Measurements from ENCODE around the gene PAK6.

The PAK6 gene

GRCh38 chr15:40255033-40255432, 16.2 kb downstream of the PAK6 start:
- WGBS, 2 experiments, result 91 to 92% methylated on average over 4 of the region's 4 CpGs
- Histone ChIP-seq H3K4me3 (ENCODE audit: insufficient read depth, low read depth, low read length) (no peak overlapping the region), H3K4me1 (ENCODE audit: control insufficient read depth, insufficient read depth, low read length) (peaks cover 10% of the 10 kb centered on the region), H3K27me3 (ENCODE audit: control insufficient read depth, insufficient read depth, low read length, poor library complexity, severe bottlenecking) (peaks cover 51% of the 10 kb centered on the region), H3K27ac (ENCODE audit: insufficient read depth, low read depth, low read length, poor library complexity, severe bottlenecking) (no peak overlapping the region), H3K36me3 (ENCODE audit: control insufficient read depth, insufficient read depth, low read length) (no peaks in the 10 kb centered on the region), H3K9me3 (ENCODE audit: control insufficient read depth, low read length) (no peaks in the 10 kb centered on the region)

GRCh38 chr15:40256638-40257235, 17.9 kb downstream of the PAK6 start:
- peaks cover 34% of the 10 kb centered on the region for H3K27me3 ChIP-seq (ENCODE audit: control insufficient read depth, insufficient read depth, low read length, poor library complexity, severe bottlenecking)
- no peak overlapping the region for H3K4me3 ChIP-seq (ENCODE audit: insufficient read depth, low read depth, low read length)
- no peaks in the 10 kb centered on the region for H3K36me3 ChIP-seq (ENCODE audit: control insufficient read depth, insufficient read depth, low read length)
- H3K4me1 ChIP-seq (ENCODE audit: control insufficient read depth, insufficient read depth, low read length), result peaks cover 10% of the 10 kb centered on the region
- 91 to 94% methylated on average over 17 of the region's 17 CpGs for WGBS, 2 experiments
- no peaks in the 10 kb centered on the region for H3K9me3 ChIP-seq (ENCODE audit: control insufficient read depth, low read length)
- H3K27ac ChIP-seq (ENCODE audit: insufficient read depth, low read depth, low read length, poor library complexity, severe bottlenecking), result no peak overlapping the region

GRCh38 chr15:40257656-40258450, 19.0 kb downstream of the PAK6 start:
- Histone ChIP-seq H3K4me3 (ENCODE audit: insufficient read depth, low read depth, low read length) (no peak overlapping the region), H3K4me1 (ENCODE audit: control insufficient read depth, insufficient read depth, low read length) (peaks cover 9% of the 10 kb centered on the region), H3K27ac (ENCODE audit: insufficient read depth, low read depth, low read length, poor library complexity, severe bottlenecking) (no peak overlapping the region), H3K27me3 (ENCODE audit: control insufficient read depth, insufficient read depth, low read length, poor library complexity, severe bottlenecking) (peaks cover 23% of the 10 kb centered on the region), H3K36me3 (ENCODE audit: control insufficient read depth, insufficient read depth, low read length) (no peaks in the 10 kb centered on the region), H3K9me3 (ENCODE audit: control insufficient read depth, low read length) (no peaks in the 10 kb centered on the region)
- WGBS, 2 experiments, result 80 to 84% methylated on average over 9 of the region's 9 CpGs

GRCh38 chr15:40258544-40258943, 19.7 kb downstream of the PAK6 start:
- 60 to 61% methylated on average over 8 of the region's 8 CpGs for WGBS, 2 experiments

GRCh38 chr15:40259021-40259420, 20.2 kb downstream of the PAK6 start:
- Histone ChIP-seq H3K9me3 (ENCODE audit: control insufficient read depth, low read length) (no peaks in the 10 kb centered on the region), H3K27me3 (ENCODE audit: control insufficient read depth, insufficient read depth, low read length, poor library complexity, severe bottlenecking) (peaks cover 11% of the 10 kb centered on the region), H3K4me3 (ENCODE audit: insufficient read depth, low read depth, low read length) (no peak overlapping the region), H3K36me3 (ENCODE audit: control insufficient read depth, insufficient read depth, low read length) (no peaks in the 10 kb centered on the region), H3K4me1 (ENCODE audit: control insufficient read depth, insufficient read depth, low read length) (peaks cover 6% of the 10 kb centered on the region), H3K27ac (ENCODE audit: insufficient read depth, low read depth, low read length, poor library complexity, severe bottlenecking) (no peak overlapping the region)
- WGBS, 2 experiments, result 75 to 81% methylated on average over 7 of the region's 7 CpGs

More at GRCh38 chr15:40258544-40258943, 19.7 kb downstream of the PAK6 start:
- Histone ChIP-seq H3K27ac (ENCODE audit: insufficient read depth, low read depth, low read length, poor library complexity, severe bottlenecking) (no peak overlapping the region), H3K27me3 (ENCODE audit: control insufficient read depth, insufficient read depth, low read length, poor library complexity, severe bottlenecking) (peaks cover 16% of the 10 kb centered on the region), H3K36me3 (ENCODE audit: control insufficient read depth, insufficient read depth, low read length) (no peaks in the 10 kb centered on the region), H3K4me1 (ENCODE audit: control insufficient read depth, insufficient read depth, low read length) (peaks cover 6% of the 10 kb centered on the region), H3K9me3 (ENCODE audit: control insufficient read depth, low read length) (no peaks in the 10 kb centered on the region), H3K4me3 (ENCODE audit: insufficient read depth, low read depth, low read length) (no peak overlapping the region)

- Histone ChIP-seq H3K36me3 (ENCODE audit: control insufficient read depth, insufficient read depth, low read length) (no peaks in the 10 kb centered on the region), H3K4me1 (ENCODE audit: control insufficient read depth, insufficient read depth, low read length) (peaks cover 10% of the 10 kb centered on the region), H3K9me3 (ENCODE audit: control insufficient read depth, low read length) (no peaks in the 10 kb centered on the region), H3K4me3 (ENCODE audit: insufficient read depth, low read depth, low read length) (no peak overlapping the region), H3K27me3 (ENCODE audit: control insufficient read depth, insufficient read depth, low read length, poor library complexity, severe bottlenecking) (no peaks in the 10 kb centered on the region), H3K27ac (ENCODE audit: insufficient read depth, low read depth, low read length, poor library complexity, severe bottlenecking) (no peak overlapping the region)
- 91 to 93% methylated on average over 12 of the region's 12 CpGs for WGBS, 2 experiments
Measured at GRCh38 chr15:40263024-40263754, 24.3 kb downstream of the PAK6 start.

GRCh38 chr15:40264321-40265153, 25.7 kb downstream of the PAK6 start:
- Histone ChIP-seq H3K4me1 (ENCODE audit: control insufficient read depth, insufficient read depth, low read length) (peaks cover 7% of the 10 kb centered on the region), H3K4me3 (ENCODE audit: insufficient read depth, low read depth, low read length) (no peak overlapping the region), H3K36me3 (ENCODE audit: control insufficient read depth, insufficient read depth, low read length) (no peaks in the 10 kb centered on the region), H3K27me3 (ENCODE audit: control insufficient read depth, insufficient read depth, low read length, poor library complexity, severe bottlenecking) (no peaks in the 10 kb centered on the region), H3K27ac (ENCODE audit: insufficient read depth, low read depth, low read length, poor library complexity, severe bottlenecking) (no peak overlapping the region), H3K9me3 (ENCODE audit: control insufficient read depth, low read length) (no peaks in the 10 kb centered on the region)
- WGBS, 2 experiments, result 90 to 93% methylated on average over 16 of the region's 16 CpGs

- H3K4me3 ChIP-seq (ENCODE audit: insufficient read depth, low read depth, low read length), result no peak overlapping the region
- H3K36me3 ChIP-seq (ENCODE audit: control insufficient read depth, insufficient read depth, low read length), result no peaks in the 10 kb centered on the region
- H3K27me3 ChIP-seq (ENCODE audit: control insufficient read depth, insufficient read depth, low read length, poor library complexity, severe bottlenecking), result no peaks in the 10 kb centered on the region
- H3K4me1 ChIP-seq (ENCODE audit: control insufficient read depth, insufficient read depth, low read length), result peaks cover 9% of the 10 kb centered on the region
- WGBS, 2 experiments, result 77 to 80% methylated on average over 10 of the region's 10 CpGs
- H3K9me3 ChIP-seq (ENCODE audit: control insufficient read depth, low read length), result no peaks in the 10 kb centered on the region
- no peak overlapping the region for H3K27ac ChIP-seq (ENCODE audit: insufficient read depth, low read depth, low read length, poor library complexity, severe bottlenecking)
Measured at GRCh38 chr15:40265355-40265754, 26.5 kb downstream of the PAK6 start.

- H3K27me3 ChIP-seq (ENCODE audit: control insufficient read depth, insufficient read depth, low read length, poor library complexity, severe bottlenecking), result no peaks in the 10 kb centered on the region
- no peaks in the 10 kb centered on the region for H3K9me3 ChIP-seq (ENCODE audit: control insufficient read depth, low read length)
- no peaks in the 10 kb centered on the region for H3K36me3 ChIP-seq (ENCODE audit: control insufficient read depth, insufficient read depth, low read length)
- no peak overlapping the region for H3K4me3 ChIP-seq (ENCODE audit: insufficient read depth, low read depth, low read length)
- peaks cover 9% of the 10 kb centered on the region for H3K4me1 ChIP-seq (ENCODE audit: control insufficient read depth, insufficient read depth, low read length)
- H3K27ac ChIP-seq (ENCODE audit: insufficient read depth, low read depth, low read length, poor library complexity, severe bottlenecking), result no peak overlapping the region
- 94 to 95% methylated on average over 20 of the region's 20 CpGs for WGBS, 2 experiments
Measured at GRCh38 chr15:40265875-40266274, 27.0 kb downstream of the PAK6 start.
